TTC549 (cell line): ENCODE results near the gene CCDC7.
"Not testable (repeated sequence)": the region's sequence is repeated elsewhere in the genome, so short reads cannot be mapped to it uniquely, and the experiment has no call there.

ENCODE experiments used
- FAIRE-seq: peaks from 2 replicates; lab custom pipeline; 2012; peaks lifted over from hg19 to GRCh38; lab: Jason Lieb, UNC

Gene CCDC7

GRCh38 chr10:32889631-32890212 lies 443.8 kb downstream of the CCDC7 start:
- FAIRE-seq, result no peak

GRCh38 chr10:32890444-32890843 lies 444.5 kb downstream of the CCDC7 start:
- FAIRE-seq, result no peak

- FAIRE-seq, result no peak
Measured at GRCh38 chr10:32891261-32891660, 445.3 kb downstream of the CCDC7 start.

GRCh38 chr10:32893434-32893833 lies 447.5 kb downstream of the CCDC7 start:
- no peak for FAIRE-seq

GRCh38 chr10:32893916-32894664 lies 448.1 kb downstream of the CCDC7 start:
- FAIRE-seq, result no peak

- FAIRE-seq, result not testable (repeated sequence)
Measured at GRCh38 chr10:32895200-32895968, 449.4 kb downstream of the CCDC7 start.

- no peak for FAIRE-seq
Measured at GRCh38 chr10:32901815-32902214, 455.9 kb downstream of the CCDC7 start.

GRCh38 chr10:32905466-32905865 lies 459.5 kb downstream of the CCDC7 start:
- no peak for FAIRE-seq

- no peak for FAIRE-seq
Measured at GRCh38 chr10:32906595-32906994, 460.7 kb downstream of the CCDC7 start.

- FAIRE-seq, result no peak
Measured at GRCh38 chr10:32909456-32909855, 463.5 kb downstream of the CCDC7 start.

- not testable (repeated sequence) for FAIRE-seq
Measured at GRCh38 chr10:32909970-32910369, 464.0 kb downstream of the CCDC7 start.

GRCh38 chr10:32911285-32912016 lies 465.5 kb downstream of the CCDC7 start:
- FAIRE-seq, result no peak

GRCh38 chr10:32917817-32918216 lies 471.9 kb downstream of the CCDC7 start:
- FAIRE-seq, result not testable (repeated sequence)

- no peak for FAIRE-seq
Measured at GRCh38 chr10:32922170-32922569, 476.2 kb downstream of the CCDC7 start.

- FAIRE-seq, result no peak
Measured at GRCh38 chr10:32923134-32923533, 477.2 kb downstream of the CCDC7 start.

- FAIRE-seq, result no peak
Measured at GRCh38 chr10:32923849-32924248, 477.9 kb downstream of the CCDC7 start.
